Upper lobe of left lung (tissue), 6 donors: ENCODE data around the gene ECEL1. TPM values are rescaled to one million over a fixed set of nuclear protein-coding genes. Genes with fewer than 3 reads are reported as not detected.
"Not testable (repeated sequence)": the region's sequence is repeated elsewhere in the genome, so short reads cannot be mapped to it uniquely, and the experiment has no call there.

Experiments used
- ATAC-seq, 2 donors: fragments of 200-7000 bp; cut with Tn5 transposase; one replicate each; pipeline ENCODE4 v1.9.1; 2022; ENCODE audit warnings: mild to moderate bottlenecking in 2 of 2, moderate library complexity in 2 of 2; ENCODE audit not compliant: low FRiP score in 2 of 2
- DNase-seq, 2 donors: peaks; one replicate each; pipeline ENCODE4 v3.0.0-alpha.2; 2019 to 2020
- H3K27ac ChIP-seq, 4 donors: fragments of 200-600 bp; sonication (generic); one replicate each; pipeline ENCODE4 v1.5.1; 2016 to 2019
- H3K27me3 ChIP-seq, 4 donors: fragments of 200-600 bp; sonication (generic); one replicate each; pipeline ENCODE4 v1.5.1; 2017 to 2019
- H3K36me3 ChIP-seq, 4 donors: fragments of 200-600 bp; sonication (generic); one replicate each; pipeline ENCODE4 v1.5.1; 2016 to 2019
- H3K4me1 ChIP-seq, 4 donors: fragments of 200-600 bp; sonication (generic); one replicate each; pipeline ENCODE4 v1.5.1; 2018 to 2019
- H3K4me3 ChIP-seq, 4 donors: fragments of 200-600 bp; sonication (generic); one replicate each; pipeline ENCODE4 v1.5.1; 2017 to 2019; ENCODE audit warnings: mild to moderate bottlenecking in 2 of 4, moderate library complexity in 1 of 4
- H3K9me3 ChIP-seq, 4 donors: fragments of 200-600 bp; sonication (generic); one replicate each; pipeline ENCODE4 v1.5.1; 2018 to 2019
- EP300 ChIP-seq, 4 donors: sonication (generic); formaldehyde crosslinking; IDR thresholded peaks; one replicate each; pipeline ENCODE4 v1.5.1; 2017; ENCODE audit warnings: antibody characterized with exemption in 4 of 4, control low read depth in 2 of 4
- POLR2A ChIP-seq, 4 donors: fragments of 450-650 bp; IDR thresholded peaks; one replicate each; pipeline ENCODE4 v1.5.1; 2016 to 2017; ENCODE audit warnings: antibody characterized with exemption in 4 of 4, mild to moderate bottlenecking in 2 of 4
- POLR2AphosphoS5 ChIP-seq, 2 donors: sonication (generic); formaldehyde crosslinking; IDR thresholded peaks; one replicate each; pipeline ENCODE4 v1.5.1; 2017; ENCODE audit warnings: antibody characterized with exemption in 2 of 2
- WGBS, 2 donors: methylation state at CpG; one replicate each; pipeline ENCODE4 v1.1.5; 2017 to 2018; 5-methylcytosine and 5-hydroxymethylcytosine counted together
- total RNA-seq, 6 donors: library from RNA; depleted of rRNA in 4 of 6; stranded (reverse); fragments of >200 nt in 4 of 6; gene quantifications; one replicate each; pipeline versions ENCODE4 v1.1.0 to v1.2.1, GENCODE V29; 2016 to 2021
- TF ChIP-seq, protein P1 (sequence below), 6 experiments: fragments of 450-650 bp in 4 of 6; fragments of 200-600 bp in 2 of 6; sonication (generic) in 2 of 6; IDR thresholded peaks; one replicate each; pipeline ENCODE4 v1.5.1; 2016 to 2019; ENCODE audit warnings: antibody characterized with exemption in 6 of 6
- donor health status: DM: no; HTN: no; CAD: no; lungs with moderate emphysema.
- donor health status: DM: no; HTN: yes; CAD: no; lungs with severe emphysema.

The ECEL1 gene
- total RNA-seq, 6 donors from 2014 or later = 0.14 to 0.40 TPM; not detected in 4

DNA sequence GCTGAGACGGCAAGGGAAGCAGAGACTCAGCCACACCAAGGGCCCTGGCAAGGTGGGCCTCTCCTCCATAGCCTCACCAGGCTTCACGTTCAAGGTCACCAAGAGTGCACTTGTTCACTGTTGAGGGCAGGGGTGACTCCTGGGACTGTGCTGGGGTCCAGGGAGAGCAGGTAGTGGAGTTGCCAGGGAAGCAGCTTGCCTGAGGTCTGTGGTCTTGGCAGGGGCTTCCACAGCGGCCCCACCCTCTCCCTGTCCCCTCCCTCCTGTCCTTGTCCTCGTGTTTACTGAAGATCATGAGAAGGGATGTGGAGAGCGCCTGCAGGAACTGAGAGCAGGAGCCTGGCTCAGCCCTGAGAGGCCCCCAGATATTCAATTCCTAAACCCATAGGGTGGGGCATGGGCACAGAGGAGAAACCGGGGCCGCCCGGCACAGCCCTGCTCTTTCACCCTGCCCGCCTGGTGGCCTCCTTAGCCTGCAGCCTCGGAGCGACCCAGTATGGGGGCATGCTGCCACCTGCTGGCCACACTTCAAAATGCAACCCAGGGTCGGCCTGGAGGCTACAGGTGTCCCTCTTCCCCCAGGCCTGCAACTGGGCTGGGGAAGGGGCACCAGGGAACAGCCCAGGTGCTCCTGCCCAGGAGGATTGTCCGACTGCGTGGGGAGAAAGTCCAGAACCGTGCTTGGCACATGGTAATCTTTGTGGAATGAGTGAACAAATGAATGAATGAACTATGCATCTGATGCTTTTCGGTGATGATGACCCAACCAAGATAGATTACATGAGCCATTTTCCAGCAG, 47.2 kb downstream of the ECEL1 start:
- not testable (repeated sequence) for H3K36me3 ChIP-seq, H3K9me3 ChIP-seq, H3K27me3 ChIP-seq, H3K4me3 ChIP-seq, H3K27ac ChIP-seq, H3K4me1 ChIP-seq
- DNase-seq (peak; percentile 83 to 86), ATAC-seq (peak; percentile 89)
- TF ChIP-seq, protein P1, sequence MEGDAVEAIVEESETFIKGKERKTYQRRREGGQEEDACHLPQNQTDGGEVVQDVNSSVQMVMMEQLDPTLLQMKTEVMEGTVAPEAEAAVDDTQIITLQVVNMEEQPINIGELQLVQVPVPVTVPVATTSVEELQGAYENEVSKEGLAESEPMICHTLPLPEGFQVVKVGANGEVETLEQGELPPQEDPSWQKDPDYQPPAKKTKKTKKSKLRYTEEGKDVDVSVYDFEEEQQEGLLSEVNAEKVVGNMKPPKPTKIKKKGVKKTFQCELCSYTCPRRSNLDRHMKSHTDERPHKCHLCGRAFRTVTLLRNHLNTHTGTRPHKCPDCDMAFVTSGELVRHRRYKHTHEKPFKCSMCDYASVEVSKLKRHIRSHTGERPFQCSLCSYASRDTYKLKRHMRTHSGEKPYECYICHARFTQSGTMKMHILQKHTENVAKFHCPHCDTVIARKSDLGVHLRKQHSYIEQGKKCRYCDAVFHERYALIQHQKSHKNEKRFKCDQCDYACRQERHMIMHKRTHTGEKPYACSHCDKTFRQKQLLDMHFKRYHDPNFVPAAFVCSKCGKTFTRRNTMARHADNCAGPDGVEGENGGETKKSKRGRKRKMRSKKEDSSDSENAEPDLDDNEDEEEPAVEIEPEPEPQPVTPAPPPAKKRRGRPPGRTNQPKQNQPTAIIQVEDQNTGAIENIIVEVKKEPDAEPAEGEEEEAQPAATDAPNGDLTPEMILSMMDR (IDR thresholded peaks at IDR 0.05) = peak; percentile 87 to 96 (median 93)
- 13 to 19% methylated on average over 5 to 15 of the region's 16 CpGs for WGBS, 2 donors

DNA sequence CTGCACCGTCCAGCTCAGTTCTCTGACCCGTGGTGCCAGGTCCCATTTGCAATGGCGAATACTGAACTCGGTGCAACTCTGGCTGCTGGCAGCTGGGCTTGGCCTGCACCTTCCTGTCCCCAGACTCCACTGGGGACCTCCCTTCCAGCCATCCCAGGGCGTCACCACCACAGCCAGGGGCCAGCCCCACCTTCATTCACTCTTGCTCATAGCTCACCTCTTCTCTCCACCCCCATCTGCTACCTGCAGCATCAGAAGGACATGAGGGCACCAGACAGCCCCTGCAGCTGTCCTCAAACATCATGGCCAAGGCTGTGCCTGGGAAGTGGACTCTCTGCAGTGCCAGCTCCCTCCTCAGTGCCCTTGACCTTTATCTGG, 47.9 kb downstream of the ECEL1 start:
- TF ChIP-seq, protein P1 (IDR thresholded peaks at IDR 0.05) = peak in 1 of 6 experiments; percentile 30
- no peak for TF ChIP-seq EP300 (IDR thresholded peaks at IDR 0.05)
- Histone ChIP-seq H3K4me1 (peaks cover 0 to 6% (median 3%) of the 10 kb centered on the region in 4 donors), H3K9me3 (no peaks in the 10 kb centered on the region), H3K36me3 (no peaks in the 10 kb centered on the region), H3K27me3 (no peaks in the 10 kb centered on the region), H3K4me3 (no peak overlapping the region), H3K27ac (no peak overlapping the region)
- WGBS, 2 donors = 43 to 83% methylated on average over 1 to 2 of the region's 5 CpGs
- peak; percentile 11 to 48 for DNase-seq
- ATAC-seq = no peak

DNA sequence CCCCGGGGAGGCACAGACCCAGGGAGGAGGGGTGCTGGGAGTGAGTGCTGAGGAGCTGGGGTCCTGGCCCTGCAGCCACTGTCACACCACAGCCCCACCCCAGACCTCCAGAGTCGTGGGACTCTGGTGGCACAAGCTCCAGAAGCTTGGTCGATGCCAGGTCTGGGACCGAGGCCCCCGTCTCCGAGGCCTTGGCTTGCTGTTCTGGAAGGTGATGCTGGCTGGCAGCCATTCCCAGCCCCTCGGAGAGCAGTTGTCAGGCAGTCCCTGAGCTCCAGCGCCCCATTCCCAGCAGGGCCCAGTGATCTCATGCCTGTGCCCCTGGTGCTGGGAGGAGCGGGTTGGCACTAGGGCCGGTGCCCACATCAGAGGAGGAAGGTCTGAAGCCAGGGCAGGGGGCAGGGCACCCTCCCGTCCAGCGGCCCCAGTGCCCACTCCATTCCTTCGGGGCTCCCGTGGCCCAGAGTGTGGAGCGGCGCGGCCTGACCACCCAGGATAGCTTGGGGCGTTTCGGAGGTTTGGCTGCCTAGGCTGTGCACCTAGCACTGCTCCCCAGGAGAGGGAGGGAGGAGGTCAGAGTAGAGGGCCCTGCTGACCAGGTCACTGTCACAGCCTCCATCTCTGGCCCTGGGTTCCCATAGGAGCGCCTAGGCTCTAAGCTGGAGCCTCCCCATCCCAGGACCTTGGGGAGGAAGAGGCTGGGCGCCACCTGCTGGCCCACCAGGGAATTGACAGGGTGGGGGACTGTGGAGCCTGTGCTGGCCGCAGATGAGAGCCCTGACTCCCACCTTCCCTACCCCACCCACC, 48.5 kb downstream of the ECEL1 start:
- ATAC-seq = peak; percentile 41 to 76
- TF ChIP-seq, protein P1 (IDR thresholded peaks at IDR 0.05) = peak in 5 of 6 experiments; percentile 37 to 62 (median 51)
- TF ChIP-seq POLR2AphosphoS5 (IDR thresholded peaks at IDR 0.05) = no peak

DNA sequence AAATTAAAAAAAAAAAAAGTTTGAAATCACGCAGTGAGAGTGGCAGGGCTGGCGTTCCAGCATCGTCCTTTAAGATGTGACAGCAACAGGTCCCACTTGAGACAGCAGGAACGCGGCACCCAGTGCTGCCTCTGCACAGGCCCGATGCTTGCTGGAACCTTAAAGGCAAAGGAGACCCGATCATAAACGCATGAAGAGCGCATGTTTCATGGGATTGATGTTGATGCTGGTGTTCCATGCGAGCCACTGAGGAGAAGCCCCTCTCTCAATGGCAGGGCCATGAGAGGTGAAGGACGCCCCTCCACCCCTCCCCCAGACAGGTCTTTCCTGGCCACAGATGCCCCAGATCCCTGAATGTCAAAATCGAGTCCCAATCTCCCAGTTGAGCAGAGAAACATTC, 49.5 kb downstream of the ECEL1 start:
- no peaks in the 10 kb centered on the region for H3K36me3 ChIP-seq
- peaks cover 0 to 6% (median 3%) of the 10 kb centered on the region in 4 donors for H3K4me1 ChIP-seq
- no peak for ATAC-seq
- 85 to 86% methylated on average over 12 of the region's 12 CpGs for WGBS, 2 donors
- no peaks in the 10 kb centered on the region for H3K27me3 ChIP-seq
- no peak overlapping the region for H3K4me3 ChIP-seq
- H3K27ac ChIP-seq = no peak overlapping the region
- no peak for DNase-seq
- TF ChIP-seq POLR2A (IDR thresholded peaks at IDR 0.05) (no peak), EP300 (IDR thresholded peaks at IDR 0.05) (no peak), POLR2AphosphoS5 (IDR thresholded peaks at IDR 0.05) (no peak)
- TF ChIP-seq, protein P1 (IDR thresholded peaks at IDR 0.05) = no peak
- no peaks in the 10 kb centered on the region for H3K9me3 ChIP-seq

More for the DNA sequence above, 48.5 kb downstream of the ECEL1 start:
- Histone ChIP-seq H3K36me3 (no peaks in the 10 kb centered on the region), H3K4me3 (no peak overlapping the region), H3K27ac (no peak overlapping the region), H3K9me3 (no peaks in the 10 kb centered on the region), H3K27me3 (no peaks in the 10 kb centered on the region), H3K4me1 (peaks cover 0 to 6% (median 3%) of the 10 kb centered on the region in 4 donors)
- peak; percentile 16 to 70 for DNase-seq
- WGBS, 2 donors = 73 to 84% methylated on average over 4 to 19 of the region's 22 CpGs
